GM18873 (cell line): Measurements from ENCODE around the gene PACRG.

Source experiments
- ATAC-seq: cut with Tn5 transposase; IDR thresholded peaks from one replicate; pipeline ENCODE4 v1.9.1; 2021; ENCODE audit warnings: mild to moderate bottlenecking, moderate library complexity, moderate number of reproducible peaks; ENCODE audit not compliant: unreplicated experiment, low FRiP score

PACRG gene

DNA sequence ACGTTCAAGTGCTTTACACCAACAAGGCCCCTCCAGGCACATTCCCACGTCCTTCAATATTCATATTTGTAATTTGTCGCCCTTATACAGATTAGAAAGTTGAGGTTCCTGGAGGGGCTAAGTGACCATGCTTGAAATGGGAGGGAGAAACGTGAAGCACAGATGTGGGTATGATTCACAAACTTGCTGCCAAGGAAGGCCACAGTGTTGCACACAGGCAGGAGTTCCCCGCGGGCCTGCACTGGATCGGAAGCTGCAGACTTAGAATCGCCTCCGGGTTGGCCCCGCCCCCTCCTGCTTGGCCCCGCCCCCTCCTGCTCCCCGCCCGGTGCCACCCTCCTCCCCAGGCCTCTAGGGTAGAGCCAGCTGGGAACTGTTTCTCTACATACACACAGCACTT is 628.5 kb downstream of the PACRG start:
- ATAC-seq = no peak

DNA sequence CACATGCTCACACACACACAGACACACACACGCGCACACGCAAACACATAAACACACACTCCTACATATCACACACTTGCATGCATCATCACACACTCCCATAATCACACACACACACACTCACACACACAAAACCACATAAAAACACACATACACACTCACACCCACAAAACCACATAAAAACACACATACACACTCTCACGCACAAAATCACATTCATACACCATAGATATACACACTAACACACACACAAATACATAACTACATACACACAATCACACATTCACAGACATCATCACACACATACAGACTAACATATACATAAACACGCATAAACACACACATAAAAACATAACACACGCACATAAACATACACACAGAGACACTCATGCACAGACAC is 629.0 kb downstream of the PACRG start:
- ATAC-seq = no peak

DNA sequence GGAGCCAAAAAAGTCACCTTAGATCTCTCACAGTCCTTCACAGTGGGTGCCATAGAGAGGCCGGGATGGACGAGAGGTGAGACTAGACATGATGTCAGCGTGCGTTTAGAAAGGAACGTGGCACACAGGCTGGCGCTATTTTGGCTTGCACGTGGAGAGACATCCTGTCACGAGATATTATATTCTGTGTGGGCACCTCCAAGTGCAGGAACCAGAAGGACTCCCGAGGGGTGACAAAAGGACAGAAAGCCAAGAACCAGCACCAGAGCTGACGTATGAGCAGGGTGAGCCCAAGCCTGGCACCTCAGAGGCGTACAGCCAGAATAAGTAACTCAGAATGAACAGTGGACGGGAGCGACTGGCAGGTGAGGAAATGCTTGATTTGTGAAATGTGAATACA is 636.9 kb downstream of the PACRG start:
- ATAC-seq = no peak
